Panc1 (cell line): ENCODE results near the gene SIAH1. TPM values are rescaled to one million over a fixed set of nuclear protein-coding genes. Genes with fewer than 3 reads are reported as not detected.

Experiments
- ATAC-seq: fragments of 200-7000 bp; cut with Tn5 transposase; 2 replicates; pipeline ENCODE4 v1.9.1; 2020; ENCODE audit warnings: mild to moderate bottlenecking, moderate library complexity
- BruUV-seq: library from RNA; stranded (reverse); fragments of 400-500 nt; replicated peaks from 2 replicates; lab custom pipeline; 2021; lab: Mats Ljungman, UMichigan
- CTCF ChIA-PET: fragments of 300-600 bp; sonication (Branson Sonifier 250); formaldehyde crosslinking; loops from one replicate; lab custom pipeline; 2022; ENCODE audit warnings: antibody characterized with exemption; lab: Charles Lee
- POLR2A ChIA-PET: fragments of 300-600 bp; sonication (Branson Sonifier 250); formaldehyde crosslinking; loops from one replicate; lab custom pipeline; 2022; ENCODE audit warnings: antibody characterized with exemption; lab: Charles Lee
- DNase-seq: peaks from one replicate; pipeline ENCODE4 v3.0.0-alpha.2; 2010; ENCODE audit warnings: low read depth, low spot score
- H3K27ac ChIP-seq: 2 replicates; pipeline ENCODE4 v1.5.1; 2011; ENCODE audit warnings: mild to moderate bottlenecking, low read length, inconsistent platforms
- H3K27me3 ChIP-seq: fragments of 200-500 bp; sonication (Bioruptor generic); 2 replicates; pipeline ENCODE4 v1.6.0; 2014; ENCODE audit warnings: low read length, inconsistent platforms; ENCODE audit not compliant: control insufficient read depth, insufficient read depth
- H3K36me3 ChIP-seq: fragments of 200-500 bp; sonication (Bioruptor generic); 2 replicates; pipeline ENCODE4 v1.5.1; 2014; ENCODE audit warnings: inconsistent platforms, mild to moderate bottlenecking, low read length, moderate library complexity; ENCODE audit not compliant: control insufficient read depth, insufficient read depth
- H3K4me1 ChIP-seq: 2 replicates; pipeline ENCODE4 v1.5.1; 2011; ENCODE audit warnings: inconsistent platforms, mild to moderate bottlenecking, low read length, moderate library complexity; ENCODE audit not compliant: control insufficient read depth, insufficient read depth
- H3K4me3 ChIP-seq, 2 experiments: 2 replicates each; pipeline ENCODE4 v1.5.1; 2011 to 2012; ENCODE audit warnings: low read depth in 2 of 2, low read length in 2 of 2, mild to moderate bottlenecking in 2 of 2, inconsistent platforms in 1 of 2, moderate library complexity in 1 of 2
- H3K9me3 ChIP-seq: fragments of 200-500 bp; sonication (Bioruptor generic); 2 replicates; pipeline ENCODE4 v1.5.1; 2014; ENCODE audit warnings: low read depth, mild to moderate bottlenecking, inconsistent platforms, low read length, moderate library complexity; ENCODE audit not compliant: control insufficient read depth, insufficient read depth
- CTCF ChIP-seq: fragments of 450-650 bp; IDR thresholded peaks from 2 replicates; pipeline ENCODE4 v1.5.1; 2017; ENCODE audit warnings: mild to moderate bottlenecking
- POLR2AphosphoS5 ChIP-seq: IDR thresholded peaks from 2 replicates; pipeline ENCODE4 v1.6.1; 2012; ENCODE audit warnings: mild to moderate bottlenecking, low read depth, low read length, moderate library complexity
- REST ChIP-seq, 2 experiments: IDR thresholded peaks; 2 replicates each; pipeline ENCODE4 v1.6.1; 2011 to 2012; ENCODE audit warnings: low read depth in 2 of 2, control low read depth in 1 of 2, low read length in 1 of 2, mild to moderate bottlenecking in 1 of 2, moderate library complexity in 1 of 2; ENCODE audit not compliant: insufficient read depth in 1 of 2
- SIN3A ChIP-seq: IDR thresholded peaks from 2 replicates; pipeline ENCODE4 v1.6.1; 2012; ENCODE audit warnings: low read depth, mild to moderate bottlenecking, low read length, moderate library complexity, borderline replicate concordance; ENCODE audit not compliant: insufficient read depth
- TCF7L2 ChIP-seq: IDR thresholded peaks from 2 replicates; pipeline ENCODE4 v1.6.1; 2011; ENCODE audit warnings: mild to moderate bottlenecking, low read depth, low read length, inconsistent platforms
- in situ Hi-C: cut with HindIII; loops from 2 replicates; pipeline ENCODE4 v1.10.0; 2016; ENCODE audit warnings: low sequenced_read_pairs, low pct_unique_long_range_greater_than_20kb
- intact Hi-C: fragments of 100-400 bp; cut with micrococcal nuclease; formaldehyde crosslinking; loops from one replicate; pipeline ENCODE4 v1.10.0; 2022; ENCODE audit not compliant: unreplicated experiment
- total RNA-seq: library from RNA; stranded (reverse); gene quantifications from one replicate; pipeline ENCODE4 v1.2.1, GENCODE V29; 2021; ENCODE audit not compliant: unreplicated experiment

The SIAH1 gene
- total RNA-seq, 1 experiment from 2014 or later: 18.8 TPM

GRCh38 chr16:48392407-48392806, 7.2 kb upstream of the SIAH1 start:
- no peaks in the 10 kb centered on the region for H3K4me1 ChIP-seq
- intact Hi-C loops (no loop called here), in situ Hi-C loops (no loop called here)
- H3K27ac ChIP-seq: no peak overlapping the region
- no peaks in the 10 kb centered on the region for H3K36me3 ChIP-seq
- ATAC-seq (no peak), DNase-seq (no peak)
- BruUV-seq: no TSS peak
- ChIA-PET POLR2A (no interaction called here), CTCF (no interaction called here)
- H3K9me3 ChIP-seq: no peaks in the 10 kb centered on the region
- no peak for TF ChIP-seq CTCF
- TF ChIP-seq POLR2AphosphoS5: no peak
- TF ChIP-seq TCF7L2: no peak
- TF ChIP-seq SIN3A: no peak
- no peak for TF ChIP-seq REST (IDR thresholded peaks at IDR 0.05; ENCODE audit: insufficient read depth in 1 of 2, low read depth in 2 of 2, low read length in 1 of 2)
- H3K4me3 ChIP-seq: no peak overlapping the region
- H3K27me3 ChIP-seq: no peaks in the 10 kb centered on the region

- BruUV-seq: TSS peak; percentile 84
- Histone ChIP-seq H3K9me3 (no peaks in the 10 kb centered on the region), H3K4me3 (no peak overlapping the region), H3K27me3 (no peaks in the 10 kb centered on the region), H3K27ac (no peak overlapping the region), H3K4me1 (peaks cover 9% of the 10 kb centered on the region), H3K36me3 (no peaks in the 10 kb centered on the region; the same call in none of the 2 replicates)
- DNase-seq: no peak
- ATAC-seq: no peak
- TF ChIP-seq CTCF (no peak), REST (IDR thresholded peaks at IDR 0.05; ENCODE audit: insufficient read depth in 1 of 2, low read depth in 2 of 2, low read length in 1 of 2) (no peak), POLR2AphosphoS5 (no peak), SIN3A (no peak), TCF7L2 (no peak)
- intact Hi-C loops: no loop called here
- ChIA-PET CTCF (no interaction called here), POLR2A (interaction anchor here (0.6 kb wide), 1 partner anchor 22 kb away, joined by 4 read pairs; no protein-coding TSS in a partner anchor)
- in situ Hi-C loops: no loop called here
Measured at GRCh38 chr16:48386559-48387312, 1.5 kb upstream of the SIAH1 start.
